Upper lobe of right lung (tissue), 1 donor: ENCODE data around the gene SOCS6. TPM values are rescaled to one million over a fixed set of nuclear protein-coding genes. Genes with fewer than 3 reads are reported as not detected.

Source experiments
- ATAC-seq: fragments of 200-7000 bp; cut with Tn5 transposase; one replicate; pipeline ENCODE4 v1.9.1; 2020; ENCODE audit warnings: mild to moderate bottlenecking, moderate library complexity
- DNase-seq: peaks from one replicate; pipeline ENCODE4 v3.0.0-alpha.2; 2020
- H3K27ac ChIP-seq: fragments of 200-600 bp; one replicate; pipeline ENCODE4 v1.8.0; 2022
- H3K27me3 ChIP-seq: fragments of 200-600 bp; one replicate; pipeline ENCODE4 v1.8.0; 2022; ENCODE audit warnings: mild to moderate bottlenecking
- H3K36me3 ChIP-seq: fragments of 200-600 bp; one replicate; pipeline ENCODE4 v1.8.0; 2022
- H3K4me1 ChIP-seq: fragments of 200-600 bp; one replicate; pipeline ENCODE4 v1.8.0; 2022
- H3K4me3 ChIP-seq: fragments of 200-600 bp; one replicate; pipeline ENCODE4 v1.8.0; 2022; ENCODE audit warnings: mild to moderate bottlenecking
- H3K9me3 ChIP-seq: fragments of 200-600 bp; one replicate; pipeline ENCODE4 v1.8.0; 2022
- intact Hi-C: fragments of 100-400 bp; cut with DNase I; formaldehyde crosslinking; loops from one replicate; pipeline ENCODE4 v1.11.0; 2022
- total RNA-seq: library from RNA; stranded (reverse); fragmentation: NEBNext Ultra II Directional; extraction: Animal tissue kit (Norgen Biotek cat#: 25700); gene quantifications from one replicate; pipeline ENCODE4 v1.2.1, GENCODE V29; 2021
- TF ChIP-seq, protein P1 (sequence below): fragments of 200-600 bp; IDR thresholded peaks from one replicate; pipeline ENCODE4 v1.8.0; 2022; ENCODE audit warnings: antibody characterized with exemption
- donor health status: DM: no; HTN: yes; CAD: no; lungs with severe emphysema.

Gene SOCS6
- total RNA-seq, 1 donor from 2014 or later = 20.9 TPM

DNA sequence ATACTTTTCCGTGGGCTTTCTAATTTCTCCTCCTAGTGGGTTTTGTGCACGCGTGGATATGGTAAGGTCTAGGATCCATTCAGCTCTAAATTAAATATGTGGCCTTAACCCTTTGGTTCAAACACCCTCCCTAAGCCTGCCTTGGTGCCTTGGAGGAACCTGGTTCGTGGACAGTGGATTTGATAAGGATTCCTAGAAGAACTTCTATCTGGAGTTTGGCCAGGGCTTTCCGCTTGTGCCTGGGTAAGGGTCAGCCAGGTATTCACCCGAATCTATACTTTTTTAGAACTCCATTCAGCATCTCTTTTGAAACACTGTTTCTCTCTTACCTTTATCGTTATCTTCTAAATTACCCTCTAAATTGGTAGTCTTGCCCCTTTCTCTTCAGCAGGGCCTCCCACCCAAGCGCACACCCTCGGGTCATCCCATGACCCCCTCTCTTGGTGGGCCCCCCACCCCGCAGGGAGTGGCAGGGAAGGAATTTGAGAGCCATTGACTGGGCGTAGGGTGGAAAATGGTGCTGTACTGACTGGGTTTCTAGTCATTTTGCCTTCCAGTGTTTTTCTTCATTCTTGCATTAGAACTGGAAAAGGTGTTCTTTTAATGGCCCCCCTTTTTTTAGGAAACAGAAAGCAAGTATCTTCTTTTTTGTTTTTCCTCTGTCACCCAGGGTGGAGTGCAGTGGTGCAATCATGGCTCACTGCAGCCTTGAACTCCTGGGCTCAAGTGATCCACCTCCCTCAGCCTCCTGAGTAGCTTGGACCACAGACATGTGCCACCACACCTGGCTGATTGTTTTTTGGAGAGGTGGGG is 1.8 kb downstream of the SOCS6 start:
- TF ChIP-seq, protein P1, sequence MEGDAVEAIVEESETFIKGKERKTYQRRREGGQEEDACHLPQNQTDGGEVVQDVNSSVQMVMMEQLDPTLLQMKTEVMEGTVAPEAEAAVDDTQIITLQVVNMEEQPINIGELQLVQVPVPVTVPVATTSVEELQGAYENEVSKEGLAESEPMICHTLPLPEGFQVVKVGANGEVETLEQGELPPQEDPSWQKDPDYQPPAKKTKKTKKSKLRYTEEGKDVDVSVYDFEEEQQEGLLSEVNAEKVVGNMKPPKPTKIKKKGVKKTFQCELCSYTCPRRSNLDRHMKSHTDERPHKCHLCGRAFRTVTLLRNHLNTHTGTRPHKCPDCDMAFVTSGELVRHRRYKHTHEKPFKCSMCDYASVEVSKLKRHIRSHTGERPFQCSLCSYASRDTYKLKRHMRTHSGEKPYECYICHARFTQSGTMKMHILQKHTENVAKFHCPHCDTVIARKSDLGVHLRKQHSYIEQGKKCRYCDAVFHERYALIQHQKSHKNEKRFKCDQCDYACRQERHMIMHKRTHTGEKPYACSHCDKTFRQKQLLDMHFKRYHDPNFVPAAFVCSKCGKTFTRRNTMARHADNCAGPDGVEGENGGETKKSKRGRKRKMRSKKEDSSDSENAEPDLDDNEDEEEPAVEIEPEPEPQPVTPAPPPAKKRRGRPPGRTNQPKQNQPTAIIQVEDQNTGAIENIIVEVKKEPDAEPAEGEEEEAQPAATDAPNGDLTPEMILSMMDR = no peak
- H3K4me3 ChIP-seq = peak overlapping the region; percentile 67
- H3K27me3 ChIP-seq = no peaks in the 10 kb centered on the region
- H3K36me3 ChIP-seq = no peaks in the 10 kb centered on the region
- intact Hi-C loops = no loop called here
- no peak for DNase-seq
- H3K27ac ChIP-seq = no peak overlapping the region
- no peaks in the 10 kb centered on the region for H3K9me3 ChIP-seq
- no peak for ATAC-seq
- peaks cover 37% of the 10 kb centered on the region for H3K4me1 ChIP-seq

DNA sequence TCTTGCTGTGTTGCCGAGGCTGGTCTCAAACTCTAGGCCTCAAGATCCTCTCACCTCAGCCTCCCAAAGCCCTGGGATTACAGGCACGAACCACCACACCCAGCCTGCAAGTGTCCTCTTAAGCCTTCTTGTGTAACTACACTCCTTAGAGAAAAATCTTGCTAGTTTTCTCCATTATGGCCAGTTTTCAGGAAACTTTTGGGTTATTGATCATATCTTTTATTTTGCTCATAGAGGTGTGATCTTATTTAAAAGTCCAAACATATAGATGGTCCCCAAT is 2.4 kb downstream of the SOCS6 start:
- DNase-seq (no peak), ATAC-seq (no peak)
- Histone ChIP-seq H3K4me1 (peaks cover 42% of the 10 kb centered on the region), H3K36me3 (no peaks in the 10 kb centered on the region), H3K9me3 (no peaks in the 10 kb centered on the region), H3K27ac (no peak overlapping the region), H3K4me3 (no peak overlapping the region), H3K27me3 (no peaks in the 10 kb centered on the region)
- intact Hi-C loops = no loop called here
- TF ChIP-seq, protein P1 = no peak

DNA sequence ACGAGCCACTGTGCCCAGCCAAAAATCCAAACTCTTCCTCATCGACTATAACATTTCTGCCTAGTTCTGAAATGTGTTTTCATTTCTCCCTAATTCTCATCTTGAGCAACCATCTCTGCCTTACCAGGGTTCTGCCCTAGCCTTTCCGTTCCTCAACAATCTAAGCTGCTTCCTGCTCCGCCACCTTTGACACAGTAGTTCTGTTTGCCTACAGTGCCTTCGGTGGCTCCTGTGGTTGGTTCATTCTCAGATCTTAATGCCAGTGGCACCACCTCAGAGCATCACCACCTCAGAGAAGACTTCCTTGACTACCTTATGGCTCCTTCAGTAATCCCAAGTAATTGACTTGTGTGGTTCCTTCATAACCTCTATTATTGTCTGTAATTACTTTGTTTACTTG is 3.8 kb downstream of the SOCS6 start:
- H3K36me3 ChIP-seq = no peaks in the 10 kb centered on the region
- no peak overlapping the region for H3K27ac ChIP-seq
- intact Hi-C loops = no loop called here
- H3K4me1 ChIP-seq = peaks cover 51% of the 10 kb centered on the region
- TF ChIP-seq, protein P1 = no peak
- no peak for DNase-seq
- no peaks in the 10 kb centered on the region for H3K27me3 ChIP-seq
- H3K4me3 ChIP-seq = no peak overlapping the region
- peak; percentile 39 for ATAC-seq
- no peaks in the 10 kb centered on the region for H3K9me3 ChIP-seq

DNA sequence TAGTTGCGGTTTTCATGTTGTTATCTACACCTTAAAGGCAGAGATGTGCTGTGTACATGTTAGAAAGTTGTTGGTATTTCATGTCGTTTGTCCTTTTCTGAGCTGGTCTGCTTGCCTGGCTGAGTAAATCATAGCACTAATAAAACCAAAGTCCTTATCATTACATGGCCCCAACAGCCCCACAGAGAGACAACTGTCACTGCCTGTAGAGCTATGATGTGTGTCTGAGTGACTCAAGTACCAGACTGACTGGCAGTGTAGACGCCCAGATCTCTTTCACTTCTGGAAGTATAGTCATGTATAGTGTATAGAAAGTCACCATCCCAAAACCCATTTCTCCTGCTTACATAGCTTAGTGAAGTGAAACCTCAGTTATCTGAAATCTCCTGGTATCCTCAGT is 4.3 kb downstream of the SOCS6 start:
- Histone ChIP-seq H3K27ac (no peak overlapping the region), H3K4me3 (no peak overlapping the region), H3K27me3 (no peaks in the 10 kb centered on the region), H3K9me3 (no peaks in the 10 kb centered on the region), H3K36me3 (no peaks in the 10 kb centered on the region), H3K4me1 (peaks cover 52% of the 10 kb centered on the region)
- TF ChIP-seq, protein P1 = no peak
- ATAC-seq (no peak), DNase-seq (no peak)
- intact Hi-C loops = no loop called here

DNA sequence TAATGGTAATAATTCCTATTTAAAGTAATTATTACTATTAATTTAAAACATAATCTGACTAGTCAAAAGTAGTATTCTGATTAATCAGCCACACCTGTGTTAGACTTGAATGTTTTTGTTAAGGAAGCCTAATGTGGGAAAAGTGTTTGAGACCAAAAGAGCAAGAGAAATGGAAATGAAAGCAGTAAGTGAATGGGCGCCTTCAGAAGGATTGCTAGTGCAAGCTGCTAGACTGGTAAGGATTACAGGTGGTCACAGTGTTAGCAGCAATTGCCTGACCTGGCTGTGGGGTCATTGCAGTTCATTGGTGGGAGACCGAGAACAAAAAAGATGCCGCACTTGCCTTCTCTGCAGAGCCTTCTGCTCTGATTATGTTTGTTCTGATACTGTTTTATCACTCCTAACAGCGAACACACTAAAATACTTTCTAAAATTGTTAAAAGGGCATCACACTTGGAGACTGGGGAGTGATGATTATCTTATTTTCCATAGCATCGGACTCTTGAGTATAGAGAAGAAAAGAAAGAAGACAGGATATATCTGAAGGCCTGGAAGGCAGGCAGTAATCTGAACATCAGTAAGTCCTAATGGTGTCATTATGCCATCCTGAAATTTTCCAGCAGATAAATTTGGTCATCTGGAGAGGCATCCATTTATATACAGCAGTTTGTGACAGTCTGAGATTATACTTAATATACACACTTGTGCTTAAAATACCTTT is 5.8 kb downstream of the SOCS6 start:
- no peak overlapping the region for H3K27ac ChIP-seq
- ATAC-seq = no peak
- intact Hi-C loops = no loop called here
- no peaks in the 10 kb centered on the region for H3K27me3 ChIP-seq
- H3K4me3 ChIP-seq = no peak overlapping the region
- H3K36me3 ChIP-seq = no peaks in the 10 kb centered on the region
- H3K9me3 ChIP-seq = no peaks in the 10 kb centered on the region
- no peak for DNase-seq
- TF ChIP-seq, protein P1 = no peak
- peaks cover 52% of the 10 kb centered on the region for H3K4me1 ChIP-seq
